Muscle of back (tissue), 11 donors: ENCODE measurements around the gene PCNX2. TPM values are rescaled to one million over a fixed set of nuclear protein-coding genes. Genes with fewer than 3 reads are reported as not detected.

ENCODE experiments used
- DNase-seq, 3 donors: peaks; one replicate each; pipeline versions ENCODE4 v3.0.0 to v3.0.0-alpha.2; 2013
- polyA plus RNA-seq, 10 donors: library from polyadenylated mRNA; unstranded; fragments of 120-200 nt; gene quantifications; one replicate each; pipeline ENCODE4 v1.2.1, GENCODE V29; 2013; ENCODE audit not compliant: insufficient read length in 10 of 10

The PCNX2 gene
- polyA plus RNA-seq, 10 donors: 1.7 to 4.8 (median 3.1) TPM

- DNase-seq: no peak
Measured at GRCh38 chr1:233315718-233316301, 20.3 kb upstream of the PCNX2 start.

DNA sequence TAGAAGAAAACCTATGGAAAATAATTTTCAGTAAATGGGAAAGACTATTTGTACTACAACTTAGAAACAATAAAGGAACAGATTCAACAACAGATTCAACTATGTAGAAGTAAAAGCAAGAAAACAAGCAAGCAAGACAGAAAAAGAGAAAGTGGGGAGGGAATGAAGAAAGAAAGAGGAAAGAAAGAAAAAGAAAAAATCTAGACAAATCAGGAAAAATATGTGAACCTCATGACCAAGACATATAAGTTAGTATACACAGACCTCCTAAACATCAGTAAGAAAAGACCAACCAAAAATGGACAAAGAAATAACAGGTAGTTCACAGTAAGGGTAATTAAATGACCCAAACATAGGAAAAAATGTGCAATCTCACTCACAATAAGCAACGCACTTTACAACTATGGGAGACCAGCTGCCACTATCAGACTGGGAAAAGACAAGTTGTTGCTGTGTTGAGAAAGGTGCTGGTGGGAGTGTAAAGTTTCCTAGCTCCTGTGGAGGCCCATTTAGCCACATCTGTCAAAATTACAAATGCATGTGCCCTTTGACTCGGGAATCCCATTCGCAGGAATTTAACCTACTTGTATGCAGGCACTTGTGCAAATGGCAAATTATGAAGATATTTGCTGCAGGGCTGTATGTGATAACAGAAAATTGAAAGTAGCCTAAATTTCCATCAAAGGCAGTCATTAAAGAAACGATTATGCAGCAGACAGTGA is 18.1 kb upstream of the PCNX2 start:
- no peak for DNase-seq

- peak in 1 of 3 donors; percentile 42 for DNase-seq
Measured at GRCh38 chr1:233304489-233305102, 9.1 kb upstream of the PCNX2 start.

DNA sequence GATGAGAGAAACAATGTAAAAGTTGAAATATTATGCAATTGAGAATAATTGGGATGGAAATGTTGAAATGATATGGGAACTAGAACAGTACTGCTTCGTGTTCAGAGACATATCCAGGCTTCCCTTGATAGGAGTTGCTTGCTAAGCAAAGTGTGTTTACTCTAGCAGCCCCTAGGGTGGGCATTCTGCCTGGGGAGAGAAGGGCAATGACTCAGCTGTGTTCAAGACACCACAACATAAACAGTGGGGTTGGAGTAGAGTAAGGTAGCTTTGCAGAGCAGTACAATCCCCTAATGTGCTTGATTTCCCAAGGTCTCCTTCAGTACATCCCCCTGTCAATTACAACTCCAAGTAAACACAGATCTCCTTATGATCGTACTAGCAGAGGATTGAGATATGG is 4.8 kb upstream of the PCNX2 start:
- DNase-seq: no peak

DNA sequence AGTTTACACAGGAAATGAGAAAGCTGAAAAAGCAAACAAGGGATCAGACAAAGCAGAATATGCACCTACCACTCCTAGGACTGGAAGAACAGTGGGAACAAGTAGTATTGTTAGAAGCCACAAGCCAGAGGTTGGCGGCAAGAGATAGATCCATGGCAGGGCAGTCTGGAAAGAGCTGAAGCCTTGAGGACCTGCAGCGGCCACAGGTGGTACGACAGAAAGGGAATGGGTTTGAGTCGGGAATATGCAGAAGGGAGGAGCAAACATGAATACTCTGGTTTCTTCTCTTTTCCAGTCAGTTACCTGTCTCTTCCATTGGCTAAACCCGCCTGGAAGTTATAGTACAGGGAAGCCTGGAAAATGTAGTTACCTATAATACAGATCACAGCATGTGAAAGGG is 3.9 kb upstream of the PCNX2 start:
- DNase-seq: no peak

- DNase-seq: no peak
Measured at GRCh38 chr1:233295975-233296322, 424 bp upstream of the PCNX2 start.

DNA sequence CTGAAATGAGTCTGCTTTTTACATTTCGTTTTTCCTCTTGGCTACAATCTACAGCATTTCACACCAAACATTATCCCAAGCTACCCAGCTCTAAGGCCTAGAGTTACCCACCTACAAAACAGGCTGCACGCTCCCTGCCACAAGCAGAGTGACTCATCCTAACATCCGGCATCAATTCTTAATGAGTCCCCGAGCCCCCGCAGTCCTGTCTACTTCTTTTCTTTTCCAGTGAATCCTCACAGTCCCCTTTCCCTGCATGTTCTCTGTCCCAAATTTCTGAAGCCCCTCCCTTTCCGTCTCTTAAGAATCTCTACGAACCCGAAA is 650 bp downstream of the PCNX2 start:
- DNase-seq: peak in 2 of 3 donors; percentile 31 to 53

- DNase-seq: no peak
Measured at GRCh38 chr1:233293556-233294446, 1.7 kb downstream of the PCNX2 start.

- DNase-seq: no peak
Measured at GRCh38 chr1:233290396-233291034, 5.0 kb downstream of the PCNX2 start.

GRCh38 chr1:233289676-233290075 is 5.8 kb downstream of the PCNX2 start:
- DNase-seq: no peak

DNA sequence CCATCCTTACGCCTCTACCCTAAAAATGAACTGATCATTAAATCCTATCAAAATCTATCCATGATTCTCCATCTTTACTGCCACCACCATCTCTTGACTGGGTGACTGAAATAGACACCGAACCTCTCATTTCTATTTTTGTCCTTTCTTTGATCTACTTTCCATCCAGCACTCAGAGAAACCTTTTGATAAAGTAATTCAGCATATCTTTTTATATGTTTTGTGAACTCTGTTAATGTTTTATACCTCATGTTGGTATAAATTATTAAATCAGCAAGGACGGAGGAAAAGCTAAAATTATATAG is 13.0 kb downstream of the PCNX2 start:
- no peak for DNase-seq

DNA sequence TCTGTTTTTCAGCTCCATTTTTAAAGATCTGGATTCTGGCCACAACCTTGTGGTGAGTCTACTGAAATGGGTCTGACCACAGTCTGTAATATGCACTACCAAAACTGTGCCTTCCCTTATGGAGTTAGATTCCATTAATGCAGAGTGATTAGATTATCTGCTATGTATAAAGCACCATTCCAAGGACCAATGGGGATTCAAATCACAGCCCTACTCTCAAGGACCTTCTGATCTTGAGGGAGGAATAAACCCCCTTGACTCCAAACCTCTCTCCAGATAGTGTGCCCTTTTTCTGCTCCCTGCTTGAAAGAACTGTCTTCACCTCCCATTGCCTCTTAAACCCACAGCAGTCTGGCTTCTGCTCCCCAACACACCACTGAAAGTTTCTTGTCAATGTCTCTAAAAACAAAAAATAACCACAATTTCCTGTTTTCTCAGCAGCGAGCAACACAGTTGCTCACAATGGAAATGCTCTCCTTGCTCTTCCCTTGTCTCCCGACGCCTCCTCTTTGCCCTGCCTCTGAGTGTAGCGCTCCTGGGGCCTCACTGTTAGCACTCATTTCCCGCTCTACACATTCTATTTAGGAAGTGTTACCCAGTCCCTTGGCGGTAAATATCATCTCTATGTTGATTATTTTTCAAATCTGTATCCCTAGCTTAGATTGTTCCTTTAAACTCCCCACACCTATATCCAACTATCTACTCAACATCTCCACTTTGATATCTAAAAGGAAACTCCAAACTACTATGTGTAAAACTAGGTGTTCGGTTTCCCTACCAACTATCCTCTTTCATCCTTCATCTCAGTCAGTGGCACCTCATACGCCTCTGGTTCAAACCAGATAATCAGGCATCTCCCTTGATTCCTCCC is 13.6 kb downstream of the PCNX2 start:
- DNase-seq: peak in 2 of 3 donors; percentile 17 to 18

DNA sequence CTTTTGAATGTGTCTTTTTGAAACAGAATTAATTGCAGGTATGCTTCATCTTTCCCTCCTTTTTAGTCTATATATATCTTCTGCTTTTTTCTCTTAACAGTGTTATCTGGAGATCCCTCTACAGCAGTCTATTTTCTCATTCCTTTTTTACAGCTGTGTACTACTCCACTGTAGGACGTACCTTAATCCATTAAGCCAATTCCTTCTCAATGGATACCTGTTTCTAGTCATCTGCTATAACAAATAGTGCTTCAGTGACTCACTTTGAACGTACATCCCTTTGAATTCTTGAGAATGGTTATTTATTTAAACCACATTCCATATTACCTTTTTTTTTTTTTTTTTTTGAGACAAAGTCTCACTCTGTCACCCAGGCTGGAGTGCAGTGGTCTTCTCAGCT is 15.6 kb downstream of the PCNX2 start:
- DNase-seq: no peak

DNA sequence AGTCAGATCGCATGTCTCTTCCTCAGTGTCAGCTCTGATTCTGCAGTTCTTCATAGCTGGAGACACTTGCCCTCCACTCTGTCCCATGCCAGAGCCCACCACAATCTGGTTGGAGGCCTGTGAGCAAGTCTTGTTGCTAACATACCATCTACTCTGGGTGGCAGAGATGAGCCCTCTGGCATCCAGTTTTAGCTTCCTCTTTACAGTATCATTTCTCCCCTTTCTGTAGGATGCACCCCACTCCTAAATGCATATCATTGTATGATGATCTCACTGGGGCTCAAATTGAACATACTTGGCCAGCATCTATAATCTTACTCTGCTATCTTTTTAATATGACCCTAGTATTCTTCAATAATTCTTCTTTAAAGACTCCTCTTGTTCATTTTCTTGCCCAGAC is 16.9 kb downstream of the PCNX2 start:
- no peak for DNase-seq

DNA sequence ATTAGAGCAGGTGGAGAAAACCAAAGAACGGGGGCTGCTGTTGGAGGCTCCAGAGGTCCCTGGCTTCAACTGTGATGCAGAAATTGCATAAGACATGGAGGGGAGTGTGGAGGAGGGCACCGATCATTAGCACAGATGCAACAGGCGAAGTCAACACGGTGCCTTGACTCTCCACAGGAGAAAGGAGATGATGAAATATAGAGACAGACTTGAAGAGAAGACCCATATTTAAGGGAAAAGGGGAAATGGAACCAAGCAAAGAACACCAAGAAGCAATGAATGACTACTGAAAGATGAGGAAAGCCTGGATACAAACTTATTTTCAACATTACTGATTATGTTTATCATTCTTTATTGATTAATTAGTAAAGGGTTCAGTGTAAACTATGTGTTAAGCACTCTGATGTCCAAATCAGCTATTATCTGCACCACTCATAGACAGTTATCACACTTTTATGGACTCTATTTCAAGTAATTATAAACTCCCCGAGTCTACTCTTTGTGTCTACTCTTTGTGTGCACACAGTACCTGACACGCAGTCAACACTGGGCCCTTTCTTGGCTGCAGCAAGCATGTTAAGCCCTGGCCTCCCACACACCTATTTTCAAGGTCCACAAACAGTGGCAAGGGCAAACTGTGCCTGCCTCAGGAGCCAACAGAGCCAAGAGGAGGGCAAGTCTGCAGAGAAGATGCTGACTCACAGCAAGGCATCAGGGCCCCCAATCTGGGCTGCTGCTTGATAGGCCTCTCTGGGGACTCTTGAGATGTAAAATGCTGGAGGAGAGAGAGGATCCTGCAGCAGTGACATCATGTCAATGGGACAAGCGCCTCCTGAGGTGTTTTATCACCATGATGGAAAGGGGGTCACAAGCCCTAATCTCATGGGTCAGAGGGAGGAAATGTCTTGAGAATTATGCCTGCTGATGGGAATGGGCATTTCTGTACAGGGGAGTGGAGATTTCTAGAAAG is 17.6 kb downstream of the PCNX2 start:
- no peak for DNase-seq

DNA sequence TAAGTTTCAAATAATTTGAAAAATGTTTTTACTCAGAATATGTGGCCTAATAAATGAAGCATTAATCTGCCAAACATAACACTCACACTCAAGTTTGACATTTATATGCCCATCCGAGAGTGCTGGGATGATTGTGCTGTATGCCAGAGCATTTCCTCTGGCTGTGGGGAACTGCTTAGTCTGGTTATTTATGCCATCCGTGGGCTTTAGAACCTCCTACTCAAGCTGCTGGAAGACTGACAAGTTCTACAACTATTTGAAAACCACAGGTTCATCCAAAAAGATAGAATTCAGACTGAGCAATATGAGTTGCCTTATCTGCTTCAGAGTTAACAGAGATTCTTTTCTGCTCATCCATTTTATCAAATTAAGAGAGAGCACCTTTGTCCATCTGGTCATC is 25.9 kb downstream of the PCNX2 start:
- DNase-seq: no peak

DNA sequence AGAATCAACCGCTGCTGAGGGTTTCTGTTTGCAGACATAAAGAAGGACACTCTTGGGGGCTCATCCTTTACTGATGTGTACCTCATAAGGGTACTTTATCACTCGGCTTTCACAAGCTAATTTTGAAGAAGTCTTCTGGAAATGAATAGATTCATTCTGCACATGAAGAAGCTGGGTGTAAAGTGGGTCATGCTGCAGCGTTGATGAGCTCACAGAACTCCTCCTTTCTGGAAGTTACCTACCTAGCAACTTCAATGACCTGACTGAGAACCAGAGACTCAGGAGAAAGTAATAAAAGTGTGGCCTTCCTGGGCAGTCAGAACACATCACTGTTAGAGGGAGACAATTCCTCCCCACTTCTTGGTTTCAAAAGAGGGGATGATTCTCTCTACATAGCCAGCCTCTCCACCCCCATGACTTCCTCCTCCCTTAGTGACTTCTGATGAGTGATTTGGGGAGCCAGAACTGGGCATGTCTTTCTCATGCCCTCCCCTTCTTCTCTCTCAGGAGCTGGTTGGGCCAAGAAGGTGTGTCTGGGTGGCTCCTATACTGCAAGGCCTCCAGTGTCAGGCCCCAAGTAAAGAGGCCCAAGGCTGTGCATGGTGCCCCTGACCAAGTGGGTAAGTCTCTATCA is 27.0 kb downstream of the PCNX2 start:
- no peak for DNase-seq

DNA sequence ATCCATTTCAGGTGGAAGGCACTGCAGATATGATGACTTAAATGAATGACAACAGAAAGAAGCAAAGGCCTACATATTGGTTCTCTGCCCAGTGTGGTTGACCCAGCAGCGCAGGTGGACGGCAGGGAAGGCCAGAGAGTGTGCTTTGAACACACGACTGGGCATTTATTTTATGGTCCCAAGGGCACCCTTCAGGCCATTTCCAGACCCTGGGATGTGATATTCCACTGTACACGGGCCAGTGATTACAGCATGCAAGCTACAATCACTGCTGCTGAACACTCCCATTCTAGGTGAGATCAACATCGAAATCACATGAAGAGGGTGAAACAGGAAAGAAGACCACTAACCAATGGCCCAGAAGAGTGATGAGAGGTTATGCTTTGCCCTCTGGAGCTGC is 33.8 kb downstream of the PCNX2 start:
- no peak for DNase-seq

DNA sequence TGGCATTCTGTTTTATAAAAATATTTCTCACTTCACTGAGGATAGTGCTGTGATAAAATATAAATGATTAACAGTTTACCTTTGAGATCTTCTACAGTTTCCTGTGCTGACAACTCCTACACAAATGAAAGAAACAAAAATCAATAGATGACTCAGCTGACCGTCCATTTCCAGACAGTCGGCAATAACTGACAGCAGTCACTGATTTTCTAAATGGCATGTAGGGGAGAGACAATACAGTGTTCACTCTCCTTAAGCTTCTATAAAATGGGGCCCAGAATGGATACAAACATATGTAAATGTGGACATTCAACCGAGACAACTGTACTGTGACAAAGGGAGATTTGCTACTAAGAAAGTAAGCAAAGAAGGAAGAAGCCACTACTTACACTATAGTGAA is 34.3 kb downstream of the PCNX2 start:
- no peak for DNase-seq

DNA sequence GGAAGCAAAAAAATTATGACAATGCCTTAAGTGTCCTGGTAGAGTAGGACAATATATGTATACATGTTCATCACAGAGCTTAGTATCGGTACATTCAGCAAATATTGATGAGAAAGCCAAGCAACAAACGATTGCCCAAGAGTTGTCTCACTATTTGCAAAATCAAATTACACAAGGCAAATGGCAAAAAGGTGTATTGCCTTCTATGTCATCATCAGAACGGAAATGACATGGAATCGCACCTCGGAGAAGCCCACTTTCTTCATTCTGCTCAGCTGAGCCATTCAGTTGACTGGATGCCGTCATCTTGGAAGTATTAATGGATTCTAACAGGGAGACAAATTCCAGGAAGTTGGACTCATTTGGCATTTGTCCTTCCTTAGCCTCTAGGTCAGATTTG is 37.7 kb downstream of the PCNX2 start:
- DNase-seq: no peak
